GM21619 (cell line): Measurements from ENCODE around the gene CPSF4L.
"Not testable (repeated sequence)": the region's sequence is repeated elsewhere in the genome, so short reads cannot be mapped to it uniquely, and the experiment has no call there.

Experiments
- ATAC-seq: cut with Tn5 transposase; IDR thresholded peaks from one replicate; pipeline ENCODE4 v1.9.1; 2021; ENCODE audit not compliant: unreplicated experiment

The CPSF4L gene

GRCh38 chr17:73269791-73270190, 8.1 kb upstream of the CPSF4L start:
- ATAC-seq, result no peak

- no peak for ATAC-seq
These were observed 7.6 kb upstream of the CPSF4L start for GRCh38 chr17:73269329-73269615.

- ATAC-seq, result no peak
These were observed 7.1 kb upstream of the CPSF4L start for GRCh38 chr17:73268582-73269328.

- ATAC-seq, result no peak
These were observed 6.2 kb upstream of the CPSF4L start for GRCh38 chr17:73267648-73268537.

GRCh38 chr17:73266796-73267195, 5.1 kb upstream of the CPSF4L start:
- no peak for ATAC-seq

GRCh38 chr17:73265646-73266640, 4.3 kb upstream of the CPSF4L start:
- no peak for ATAC-seq

- not testable (repeated sequence) for ATAC-seq
These were observed 2.8 kb upstream of the CPSF4L start for GRCh38 chr17:73264448-73264847.

GRCh38 chr17:73262676-73263642, 1.3 kb upstream of the CPSF4L start:
- no peak for ATAC-seq

GRCh38 chr17:73261952-73262675, 434 bp upstream of the CPSF4L start:
- ATAC-seq, result no peak

- ATAC-seq, result no peak
These were observed 4.2 kb downstream of the CPSF4L start for GRCh38 chr17:73257516-73257915.

GRCh38 chr17:73256220-73256619, 5.5 kb downstream of the CPSF4L start:
- no peak for ATAC-seq

- ATAC-seq, result no peak
These were observed 6.0 kb downstream of the CPSF4L start for GRCh38 chr17:73255671-73256181.

GRCh38 chr17:73251871-73252270, 9.8 kb downstream of the CPSF4L start:
- no peak for ATAC-seq

GRCh38 chr17:73250851-73251640, 10.6 kb downstream of the CPSF4L start:
- ATAC-seq, result no peak

- ATAC-seq, result no peak
These were observed 12.0 kb downstream of the CPSF4L start for GRCh38 chr17:73249700-73250099.

GRCh38 chr17:73248532-73248931, 13.1 kb downstream of the CPSF4L start:
- no peak for ATAC-seq

GRCh38 chr17:73247726-73248125, 14.0 kb downstream of the CPSF4L start:
- no peak for ATAC-seq

GRCh38 chr17:73240561-73240960, 21.1 kb downstream of the CPSF4L start:
- ATAC-seq, result no peak
